H1 (cell line): ENCODE measurements around the gene CSH1. TPM values are rescaled to one million over a fixed set of nuclear protein-coding genes. Genes with fewer than 3 reads are reported as not detected.

Experiments used
- CTCF ChIA-PET: fragments of 300-600 bp; sonication (Branson Sonifier 250); formaldehyde crosslinking; loops from one replicate; lab custom pipeline; 2021; ENCODE audit not compliant: partially characterized antibody; lab: Charles Lee
- POLR2A ChIA-PET: fragments of 300-600 bp; sonication (Branson Sonifier 250); formaldehyde crosslinking; loops from one replicate; lab custom pipeline; 2021; ENCODE audit warnings: inconsistent platforms; ENCODE audit not compliant: partially characterized antibody; lab: Charles Lee
- DNase-seq, 2 experiments: peaks; one replicate each; pipeline versions ENCODE4 v3.0.0 to v3.0.0-alpha.2; 2010 to 2022; ENCODE audit warnings: low spot score in 2 of 2, low read depth in 1 of 2, mixed read lengths in 1 of 2
- FAIRE-seq: peaks from 2 replicates; lab custom pipeline; 2011; peaks lifted over from hg19 to GRCh38; lab: Jason Lieb, UNC
- H2AFZ ChIP-seq: 2 replicates; pipeline ENCODE4 v1.8.1; 2012; ENCODE audit warnings: low read length, inconsistent platforms
- H2AK5ac ChIP-seq: 2 replicates; pipeline ENCODE4 v1.6.1; 2013; ENCODE audit warnings: low read depth, low read length
- H2BK120ac ChIP-seq: replicated peaks from 2 replicates; pipeline ENCODE3; 2013; ENCODE audit warnings: low read depth, low read length, inconsistent platforms
- H2BK12ac ChIP-seq: 2 replicates; pipeline ENCODE4 v1.6.1; 2013; ENCODE audit warnings: low read depth, low read length
- H2BK15ac ChIP-seq: 2 replicates; pipeline ENCODE4 v1.6.1; 2013; ENCODE audit warnings: low read length
- H2BK20ac ChIP-seq: 2 replicates; pipeline ENCODE4 v1.6.1; 2013; ENCODE audit warnings: low read length
- H2BK5ac ChIP-seq: 2 replicates; pipeline ENCODE4 v1.6.1; 2013; ENCODE audit warnings: low read depth, low read length
- H3K14ac ChIP-seq: 2 replicates; pipeline ENCODE4 v1.6.1; 2013; ENCODE audit warnings: inconsistent platforms; ENCODE audit not compliant: insufficient read length
- H3K18ac ChIP-seq: 2 replicates; pipeline ENCODE4 v1.6.1; 2013; ENCODE audit warnings: low read length; ENCODE audit errors: extremely low read depth
- H3K23ac ChIP-seq: 2 replicates; pipeline ENCODE4 v1.6.1; 2013; ENCODE audit warnings: inconsistent platforms; ENCODE audit not compliant: insufficient read length
- H3K23me2 ChIP-seq: 2 replicates; pipeline ENCODE4 v1.6.1; 2013; ENCODE audit warnings: low read depth, low read length
- H3K27ac ChIP-seq: 2 replicates; pipeline ENCODE4 v1.6.1; 2011; ENCODE audit warnings: low read depth, low read length, inconsistent platforms
- H3K27me3 ChIP-seq, 4 experiments: replicated peaks in 1 of 4; 1 replicate in 1 of 4; 2 replicates in 3 of 4; pipeline versions ENCODE4 v1.6.1 to v1.8.1; 2011 to 2013; ENCODE audit warnings: low read length in 3 of 4, mild to moderate bottlenecking in 3 of 4, inconsistent platforms in 2 of 4, mixed read lengths in 2 of 4, moderate library complexity in 1 of 4; ENCODE audit not compliant: control insufficient read depth in 3 of 4, insufficient read depth in 3 of 4; ENCODE audit errors: extremely low read depth in 1 of 4
- H3K36me3 ChIP-seq, 4 experiments: 2 replicates each; pipeline versions ENCODE4 v1.6.1 to v1.8.1; 2011 to 2013; ENCODE audit warnings: mild to moderate bottlenecking in 4 of 4, low read length in 3 of 4, moderate library complexity in 2 of 4, control low read depth in 1 of 4, inconsistent platforms in 1 of 4; ENCODE audit not compliant: insufficient read depth in 4 of 4, control insufficient read depth in 2 of 4
- H3K4ac ChIP-seq: replicated peaks from 2 replicates; pipeline ENCODE3; 2013; ENCODE audit warnings: low read length, low read depth, mixed read lengths, inconsistent platforms; ENCODE audit not compliant: insufficient read length
- H3K4me1 ChIP-seq, 4 experiments: replicated peaks in 1 of 4; 1 replicate in 1 of 4; 2 replicates in 3 of 4; pipeline versions ENCODE4 v1.6.1 to v1.8.1; 2011 to 2013; ENCODE audit warnings: low read length in 3 of 4, inconsistent platforms in 2 of 4, mixed read lengths in 1 of 4; ENCODE audit not compliant: insufficient read depth in 4 of 4, control insufficient read depth in 3 of 4
- H3K4me2 ChIP-seq, 2 experiments: 2 replicates each; pipeline versions ENCODE4 v1.6.1 to v1.8.1; 2011 to 2013; ENCODE audit warnings: low read depth in 2 of 2, low read length in 2 of 2, control low read depth in 1 of 2, inconsistent platforms in 1 of 2, mild to moderate bottlenecking in 1 of 2; ENCODE audit not compliant: insufficient read depth in 1 of 2
- H3K4me3 ChIP-seq, 4 experiments: fragments of 200-600, 300-600 bp in 1 of 4; sonication (generic), shearing (Covaris generic), sonication (Bioruptor Twin) in 1 of 4; 2 replicates each; pipeline versions ENCODE4 v1.5.1 to v1.8.1; 2011 to 2016; ENCODE audit warnings: low read length in 4 of 4, low read depth in 3 of 4, control low read depth in 2 of 4, inconsistent platforms in 2 of 4, mild to moderate bottlenecking in 2 of 4, mixed read lengths in 1 of 4, moderate library complexity in 1 of 4; ENCODE audit not compliant: insufficient read depth in 2 of 4; ENCODE audit errors: extremely low read depth in 1 of 4
- H3K56ac ChIP-seq: replicated peaks from 2 replicates; pipeline ENCODE3; 2013; ENCODE audit warnings: low read depth, mild to moderate bottlenecking, mixed read lengths, low read length, inconsistent platforms; ENCODE audit not compliant: insufficient read length
- H3K79me1 ChIP-seq: 2 replicates; pipeline ENCODE4 v1.6.1; 2013; ENCODE audit warnings: low read depth, low read length, control low read depth
- H3K79me2 ChIP-seq, 2 experiments: 2 replicates each; pipeline versions ENCODE4 v1.6.1 to v1.8.1; 2012 to 2013; ENCODE audit warnings: low read length in 2 of 2, mild to moderate bottlenecking in 2 of 2, inconsistent platforms in 1 of 2; ENCODE audit not compliant: insufficient read depth in 2 of 2, control insufficient read depth in 1 of 2
- H3K9ac ChIP-seq, 4 experiments: replicated peaks in 1 of 4; 1 replicate in 1 of 4; 2 replicates in 3 of 4; pipeline versions ENCODE4 v1.6.1 to v1.8.1; 2011 to 2013; ENCODE audit warnings: low read depth in 3 of 4, low read length in 3 of 4, control low read depth in 2 of 4, mild to moderate bottlenecking in 2 of 4, moderate library complexity in 2 of 4, inconsistent platforms in 1 of 4; ENCODE audit errors: extremely low read depth in 1 of 4
- H3K9me3 ChIP-seq, 2 experiments: 2 replicates each; pipeline versions ENCODE4 v1.6.1 to v1.8.1; 2012 to 2013; ENCODE audit warnings: mild to moderate bottlenecking in 2 of 2, moderate library complexity in 2 of 2, control low read depth in 1 of 2, inconsistent platforms in 1 of 2, low read depth in 1 of 2, low read length in 1 of 2, mixed read lengths in 1 of 2; ENCODE audit not compliant: insufficient read depth in 2 of 2
- H4K20me1 ChIP-seq, 2 experiments: replicated peaks in 1 of 2; 2 replicates each; pipeline versions ENCODE3 to v1.8.1; 2011 to 2013; ENCODE audit warnings: inconsistent platforms in 2 of 2, low read length in 2 of 2, mild to moderate bottlenecking in 1 of 2; ENCODE audit not compliant: insufficient read depth in 2 of 2, control insufficient read depth in 1 of 2
- H4K5ac ChIP-seq: 2 replicates; pipeline ENCODE4 v1.6.1; 2013; ENCODE audit warnings: low read length, low read depth, mixed read lengths, inconsistent platforms; ENCODE audit not compliant: insufficient read length
- H4K8ac ChIP-seq: 2 replicates; pipeline ENCODE4 v1.8.0; 2013; ENCODE audit warnings: mild to moderate bottlenecking, moderate library complexity, low read length, inconsistent platforms; ENCODE audit not compliant: insufficient read depth; ENCODE audit errors: extremely low read depth
- H4K91ac ChIP-seq: replicated peaks from 2 replicates; pipeline ENCODE3; 2013; ENCODE audit warnings: low read length, mixed read lengths, inconsistent platforms; ENCODE audit not compliant: insufficient read length
- CHD1 ChIP-seq: IDR thresholded peaks from 2 replicates; pipeline ENCODE4 v1.6.1; 2012; ENCODE audit warnings: low read depth, low read length, improper control_type of control experiment
- CTBP2 ChIP-seq: IDR thresholded peaks from 2 replicates; pipeline ENCODE4 v1.7.0; 2011; ENCODE audit warnings: borderline replicate concordance, mild to moderate bottlenecking, moderate library complexity, mixed read lengths, low read length; ENCODE audit not compliant: insufficient read depth, insufficient read length
- JUND ChIP-seq: IDR thresholded peaks from 2 replicates; pipeline ENCODE4 v1.6.1; 2011; ENCODE audit warnings: mild to moderate bottlenecking, improper control_type of control experiment, low read length
- NANOG ChIP-seq: IDR thresholded peaks from 2 replicates; pipeline ENCODE4 v1.6.1; 2011; ENCODE audit warnings: low read length, low read depth, mild to moderate bottlenecking, inconsistent platforms; ENCODE audit not compliant: insufficient read depth, poor library complexity, severe bottlenecking
- SIX5 ChIP-seq: IDR thresholded peaks from 2 replicates; pipeline ENCODE4 v1.6.1; 2011; ENCODE audit warnings: mild to moderate bottlenecking, low read depth, low read length
- TAF1 ChIP-seq: IDR thresholded peaks from 2 replicates; pipeline ENCODE4 v1.6.1; 2011; ENCODE audit warnings: mild to moderate bottlenecking, low read depth, low read length
- WGBS, 2 experiments: shearing (Covaris generic) in 1 of 2; methylation state at CpG; one replicate each; pipeline versions ENCODE4 v1.1.6 to v1.1.7; 2013 to 2015; ENCODE audit warnings: low lambda C conversion rate in 2 of 2, mixed read lengths in 2 of 2, inconsistent platforms in 1 of 2, low coverage in 1 of 2, missing lambda C conversion rate in 1 of 2; ENCODE audit not compliant: insufficient replicate concordance in 2 of 2, insufficient coverage in 1 of 2, insufficient read length in 1 of 2; ENCODE audit errors: extremely low coverage in 1 of 2, missing lambda C conversion rate in 1 of 2; 5-methylcytosine and 5-hydroxymethylcytosine counted together
- polyA plus RNA-seq, 7 experiments: library from polyadenylated mRNA; depleted of rRNA in 3 of 7; stranded (reverse) in 5 of 7; unstranded in 2 of 7; fragments of >200 nt in 5 of 7; fragments of 200-250 nt in 2 of 7; gene quantifications; 1 replicate in 5 of 7; 2 replicates in 1 of 7; 4 replicates in 1 of 7; pipeline versions ENCODE4 v1.2.1 to v1.2.3, GENCODE V29; 2011 to 2013; ENCODE audit warnings: missing spikeins in 2 of 7, mixed read lengths in 2 of 7
- total RNA-seq: library from RNA; stranded (reverse); fragmentation: NEBNext Ultra II Directional; extraction: Animal tissue kit (Norgen Biotek cat#: 25700); gene quantifications from 2 replicates; pipeline ENCODE4 v1.2.1, GENCODE V29; 2021

The CSH1 gene
- total and polyA plus RNA-seq, 2 of the 8 experiments (the other 6 are each of a cell fraction or from before 2014, with no cell fraction given), result 0.12 TPM; not detected in 1

DNA sequence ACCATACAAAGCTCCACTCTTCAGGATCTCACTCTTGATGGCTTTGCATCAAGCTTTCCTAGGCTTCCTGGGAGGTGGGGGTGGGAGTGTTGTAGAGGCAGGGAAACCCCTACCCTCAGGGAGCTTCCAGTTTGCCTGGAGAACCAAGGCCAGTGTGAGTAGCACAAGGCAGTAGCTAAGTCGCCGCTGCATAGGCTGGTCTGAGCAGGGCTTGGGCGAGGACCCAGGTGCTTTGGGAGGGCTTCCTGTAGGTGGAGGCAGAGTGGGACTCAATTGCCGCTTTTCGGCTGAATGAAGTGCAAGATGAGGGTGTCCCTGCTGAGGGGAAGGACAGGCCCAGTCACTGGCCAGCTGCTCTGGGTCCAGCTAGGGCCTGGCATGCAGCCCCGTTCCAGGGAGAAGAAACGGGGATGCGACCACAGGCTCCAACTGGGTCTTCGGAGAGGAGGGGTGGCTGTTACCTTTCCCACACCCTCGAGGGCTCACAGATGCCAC lies 31.8 kb upstream of the CSH1 start:
- H3K4me2 ChIP-seq, result no peak overlapping the region
- H3K14ac ChIP-seq, result no peak overlapping the region
- H4K5ac ChIP-seq, result no peak overlapping the region
- ChIA-PET CTCF (interaction anchor here (0.6 to 11.4 kb wide), 19 partner anchors 9 to 205 kb away, joined by 3 to 164 read pairs (median 4); partner anchors contain the start of genes CSHL1 and GH1), POLR2A (interaction anchor here (0.6 kb wide), 1 partner anchor 33 kb away, joined by 4 read pairs; no protein-coding TSS in a partner anchor)
- H3K23me2 ChIP-seq, result no peaks in the 10 kb centered on the region
- no peaks in the 10 kb centered on the region for H3K27me3 ChIP-seq
- H3K4me1 ChIP-seq, result peaks cover 0 to 16% (median 12%) of the 10 kb centered on the region in 4 experiments; a peak in 6 of 7 replicates
- no peak overlapping the region for H4K8ac ChIP-seq
- TF ChIP-seq TAF1 (no peak), SIX5 (no peak), CTBP2 (no peak), CHD1 (no peak), NANOG (no peak), JUND (no peak)
- no peak overlapping the region for H2AFZ ChIP-seq
- H3K9me3 ChIP-seq, result no peaks in the 10 kb centered on the region
- H3K79me2 ChIP-seq, result no peaks in the 10 kb centered on the region
- no peak overlapping the region for H3K9ac ChIP-seq
- 88% methylated on average over 10 of the region's 10 CpGs; no CpG with 5 or more reads in 1 of the 2 experiments for WGBS, 2 experiments
- no peaks in the 10 kb centered on the region for H4K20me1 ChIP-seq
- H2BK20ac ChIP-seq, result no peak overlapping the region
- H2BK5ac ChIP-seq, result no peak overlapping the region
- no peak overlapping the region for H3K56ac ChIP-seq
- H4K91ac ChIP-seq, result no peak overlapping the region
- H2BK12ac ChIP-seq, result no peak overlapping the region; the same call in 1 of the 2 replicates
- H3K18ac ChIP-seq, result no peak overlapping the region
- H3K23ac ChIP-seq, result no peak overlapping the region
- no peaks in the 10 kb centered on the region for H3K36me3 ChIP-seq
- FAIRE-seq (no peak), DNase-seq (no peak)
- no peak overlapping the region for H3K27ac ChIP-seq
- no peaks in the 10 kb centered on the region for H3K79me1 ChIP-seq
- no peak overlapping the region for H3K4ac ChIP-seq
- H2BK120ac ChIP-seq, result no peak overlapping the region
- H2AK5ac ChIP-seq, result no peak overlapping the region
- H3K4me3 ChIP-seq, result no peak overlapping the region
- H2BK15ac ChIP-seq, result no peak overlapping the region
